Left lung (tissue), 10 donors: ENCODE data around the gene SEPTIN7. TPM values are rescaled to one million over a fixed set of nuclear protein-coding genes. Genes with fewer than 3 reads are reported as not detected.
A peak's percentile ranks its signal among the peaks of the same experiment; 100 is the strongest.

Source experiments
- ATAC-seq: fragments of 200-7000 bp; cut with Tn5 transposase; one replicate; pipeline ENCODE4 v1.9.1; 2020; ENCODE audit warnings: moderate library complexity
- DNase-seq, 4 donors: peaks; one replicate each; pipeline ENCODE4 v3.0.0-alpha.2; 2013 to 2020
- H3K27ac ChIP-seq, 2 donors: fragments of 200-600 bp; sonication (generic) in 1 of 2; one replicate each; pipeline versions ENCODE4 v1.5.0 to v1.8.0; 2020 to 2021
- H3K27me3 ChIP-seq, 2 donors: fragments of 200-600 bp; sonication (generic) in 1 of 2; one replicate each; pipeline versions ENCODE4 v1.5.0 to v1.8.0; 2020 to 2021
- H3K36me3 ChIP-seq, 2 donors: fragments of 200-600 bp; sonication (generic) in 1 of 2; one replicate each; pipeline versions ENCODE4 v1.5.0 to v1.8.0; 2020 to 2021
- H3K4me1 ChIP-seq, 2 donors: fragments of 200-600 bp; one replicate each; pipeline ENCODE4 v1.8.0; 2021
- H3K4me3 ChIP-seq, 2 donors: fragments of 200-600 bp; sonication (generic) in 1 of 2; one replicate each; pipeline versions ENCODE4 v1.5.0 to v1.8.0; 2020 to 2021; ENCODE audit warnings: mild to moderate bottlenecking in 1 of 2
- H3K9me3 ChIP-seq, 2 donors: fragments of 200-600 bp; sonication (generic) in 1 of 2; one replicate each; pipeline versions ENCODE4 v1.5.0 to v1.8.0; 2020 to 2021
- intact Hi-C, 2 donors: fragments of 100-400 bp; cut with DNase I; formaldehyde crosslinking; loops; one replicate each; pipeline versions ENCODE4 v1.11.2 to v1.14.2; 2022
- polyA plus RNA-seq, 6 donors: library from polyadenylated mRNA; unstranded; fragments of 120-200 nt; gene quantifications; one replicate each; pipeline ENCODE4 v1.2.1, GENCODE V29; 2013; ENCODE audit not compliant: insufficient read length in 6 of 6
- total RNA-seq, 2 donors: library from RNA; stranded (reverse); fragmentation: NEBNext Ultra II Directional; extraction: Animal tissue kit (Norgen Biotek cat#: 25700); gene quantifications; one replicate each; pipeline ENCODE4 v1.2.1, GENCODE V29; 2021
- TF ChIP-seq, protein P1 (sequence below), 2 donors: fragments of 200-600 bp; sonication (generic) in 1 of 2; IDR thresholded peaks; one replicate each; pipeline versions ENCODE4 v1.5.0 to v1.8.0; 2021; ENCODE audit warnings: antibody characterized with exemption in 2 of 2
- donor health status: DM: no; HTN: yes; CAD: no.
- donor health status: DM: no; HTN: no; CAD: no.

SEPTIN7 gene
- total and polyA plus RNA-seq, 8 donors = 174 to 511 (median 440) TPM

- TF ChIP-seq, protein P1, sequence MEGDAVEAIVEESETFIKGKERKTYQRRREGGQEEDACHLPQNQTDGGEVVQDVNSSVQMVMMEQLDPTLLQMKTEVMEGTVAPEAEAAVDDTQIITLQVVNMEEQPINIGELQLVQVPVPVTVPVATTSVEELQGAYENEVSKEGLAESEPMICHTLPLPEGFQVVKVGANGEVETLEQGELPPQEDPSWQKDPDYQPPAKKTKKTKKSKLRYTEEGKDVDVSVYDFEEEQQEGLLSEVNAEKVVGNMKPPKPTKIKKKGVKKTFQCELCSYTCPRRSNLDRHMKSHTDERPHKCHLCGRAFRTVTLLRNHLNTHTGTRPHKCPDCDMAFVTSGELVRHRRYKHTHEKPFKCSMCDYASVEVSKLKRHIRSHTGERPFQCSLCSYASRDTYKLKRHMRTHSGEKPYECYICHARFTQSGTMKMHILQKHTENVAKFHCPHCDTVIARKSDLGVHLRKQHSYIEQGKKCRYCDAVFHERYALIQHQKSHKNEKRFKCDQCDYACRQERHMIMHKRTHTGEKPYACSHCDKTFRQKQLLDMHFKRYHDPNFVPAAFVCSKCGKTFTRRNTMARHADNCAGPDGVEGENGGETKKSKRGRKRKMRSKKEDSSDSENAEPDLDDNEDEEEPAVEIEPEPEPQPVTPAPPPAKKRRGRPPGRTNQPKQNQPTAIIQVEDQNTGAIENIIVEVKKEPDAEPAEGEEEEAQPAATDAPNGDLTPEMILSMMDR (IDR thresholded peaks at IDR 0.05) = no peak
- Histone ChIP-seq H3K4me1 (no peaks in the 10 kb centered on the region), H3K4me3 (no peak overlapping the region), H3K9me3 (peaks cover 0 to 4% of the 10 kb centered on the region in 2 donors), H3K27ac (no peak overlapping the region), H3K36me3 (no peaks in the 10 kb centered on the region), H3K27me3 (no peaks in the 10 kb centered on the region)
- intact Hi-C loops = no loop called here
- DNase-seq (no peak), ATAC-seq (no peak)
Measured at GRCh38 chr7:35784332-35784731, 16.5 kb upstream of the SEPTIN7 start.

DNA sequence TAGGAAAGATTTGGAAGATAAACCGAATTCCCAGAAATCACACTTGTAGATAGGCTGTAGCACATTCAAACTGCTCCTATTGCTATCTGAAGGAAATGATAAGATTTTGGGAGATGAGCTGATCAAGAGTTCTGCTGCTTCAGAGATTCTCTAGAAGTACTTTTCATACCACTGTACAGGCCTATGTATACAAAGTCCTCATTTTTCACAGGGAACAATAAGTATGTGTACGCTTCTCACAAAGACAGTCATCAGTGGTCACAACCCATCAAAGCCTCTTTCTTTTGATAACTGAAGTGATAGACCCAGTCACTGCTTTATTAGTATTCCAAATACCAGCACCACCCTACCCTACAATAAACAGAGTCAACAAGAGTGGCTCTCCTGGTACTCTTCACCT lies 15.6 kb upstream of the SEPTIN7 start:
- Histone ChIP-seq H3K9me3 (peaks cover 0 to 8% of the 10 kb centered on the region in 2 donors), H3K4me3 (no peak overlapping the region), H3K27me3 (no peaks in the 10 kb centered on the region), H3K36me3 (no peaks in the 10 kb centered on the region), H3K27ac (no peak overlapping the region), H3K4me1 (no peaks in the 10 kb centered on the region)
- DNase-seq (no peak), ATAC-seq (no peak)
- TF ChIP-seq, protein P1 (IDR thresholded peaks at IDR 0.05) = no peak
- intact Hi-C loops = no loop called here

DNA sequence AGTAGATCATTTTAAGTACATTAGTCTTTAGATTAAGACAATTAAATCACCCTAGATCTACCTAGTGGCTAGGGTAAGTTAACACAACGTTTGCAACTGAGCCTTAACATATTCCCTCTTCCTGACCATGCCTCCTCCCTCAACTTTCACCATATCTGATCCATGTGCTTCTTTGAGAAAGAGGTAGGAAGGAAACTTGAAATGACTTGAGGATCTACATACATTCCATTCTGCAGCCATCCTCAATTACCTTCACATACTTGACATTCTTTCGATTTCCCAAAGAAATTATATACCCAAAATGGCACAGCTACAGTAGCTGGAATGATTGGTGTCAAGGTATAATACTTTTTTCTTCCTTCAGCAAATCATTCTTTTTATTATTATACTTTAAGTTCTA lies 12.9 kb upstream of the SEPTIN7 start:
- TF ChIP-seq, protein P1 (IDR thresholded peaks at IDR 0.05) = no peak
- Histone ChIP-seq H3K27ac (no peak overlapping the region), H3K4me1 (peaks cover 0 to 4% of the 10 kb centered on the region in 2 donors), H3K36me3 (no peaks in the 10 kb centered on the region), H3K4me3 (no peak overlapping the region), H3K27me3 (no peaks in the 10 kb centered on the region), H3K9me3 (peaks cover 0 to 8% of the 10 kb centered on the region in 2 donors)
- DNase-seq (no peak), ATAC-seq (no peak)
- intact Hi-C loops = no loop called here

DNA sequence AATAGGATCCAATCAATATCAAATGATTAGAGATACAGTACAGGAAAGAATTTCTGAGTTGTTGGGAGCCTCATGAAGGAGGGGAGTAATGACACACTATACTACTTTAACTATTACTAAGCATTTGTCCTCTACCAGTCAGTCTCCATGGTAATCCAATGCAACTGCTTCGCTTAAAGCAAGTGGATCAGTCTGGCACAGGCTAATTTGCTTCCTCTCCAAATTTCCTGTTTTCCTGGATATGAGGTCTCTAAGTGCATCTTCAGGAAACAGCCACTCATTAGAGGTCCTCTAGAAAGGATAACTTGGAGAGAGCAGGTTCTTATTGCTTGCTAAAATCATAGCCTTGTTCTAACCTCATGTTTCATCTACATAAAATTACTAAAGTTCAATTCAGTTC lies 8.4 kb upstream of the SEPTIN7 start:
- no peaks in the 10 kb centered on the region for H3K27me3 ChIP-seq
- H3K4me1 ChIP-seq = peaks cover 0 to 4% of the 10 kb centered on the region in 2 donors
- H3K36me3 ChIP-seq = no peaks in the 10 kb centered on the region
- no peak overlapping the region for H3K4me3 ChIP-seq
- no peak overlapping the region for H3K27ac ChIP-seq
- DNase-seq = no peak
- TF ChIP-seq, protein P1 (IDR thresholded peaks at IDR 0.05) = no peak
- peaks cover 0 to 8% of the 10 kb centered on the region in 2 donors for H3K9me3 ChIP-seq
- intact Hi-C loops = no loop called here
- peak; percentile 14 for ATAC-seq

DNA sequence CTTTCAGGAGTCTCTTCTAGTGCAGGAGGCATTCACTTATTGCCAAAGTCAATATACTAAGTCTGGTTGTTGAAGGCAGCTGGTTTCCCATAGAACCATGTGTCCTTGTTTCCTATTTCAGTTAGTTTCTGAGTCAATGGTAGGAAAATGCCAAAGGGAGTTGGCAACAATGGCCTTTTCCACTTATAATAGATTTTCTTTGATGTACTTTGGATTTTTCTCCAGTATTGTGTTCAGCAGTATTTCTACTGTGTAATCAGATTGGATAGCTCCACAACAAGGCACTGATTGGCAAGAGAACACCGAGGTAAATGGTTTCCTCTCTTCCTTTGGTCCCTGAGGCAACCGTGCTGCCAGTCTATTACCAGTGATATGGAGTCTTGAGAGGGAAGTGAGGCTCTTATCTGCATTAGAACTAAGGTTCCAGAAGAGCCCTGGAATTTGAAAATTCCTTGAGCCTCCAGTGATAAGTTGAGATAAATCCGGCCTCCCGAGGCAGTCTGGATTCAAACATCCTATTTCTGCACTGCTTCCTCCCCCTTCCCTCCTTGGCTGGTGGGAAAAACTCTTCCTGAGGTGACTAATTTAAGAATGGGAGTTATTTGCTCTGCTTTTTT lies 7.9 kb upstream of the SEPTIN7 start:
- peak; percentile 69 for ATAC-seq
- intact Hi-C loops = no loop called here
- no peaks in the 10 kb centered on the region for H3K27me3 ChIP-seq
- TF ChIP-seq, protein P1 (IDR thresholded peaks at IDR 0.05) = no peak
- H3K27ac ChIP-seq = no peak overlapping the region
- H3K36me3 ChIP-seq = no peaks in the 10 kb centered on the region
- H3K4me3 ChIP-seq = no peak overlapping the region
- no peak for DNase-seq
- H3K4me1 ChIP-seq = peaks cover 0 to 4% of the 10 kb centered on the region in 2 donors
- peaks cover 0 to 8% of the 10 kb centered on the region in 2 donors for H3K9me3 ChIP-seq
